Esophagus squamous epithelium (tissue), 5 donors: ENCODE measurements around the gene RNU7-1. TPM values are rescaled to one million over a fixed set of nuclear protein-coding genes. Genes with fewer than 3 reads are reported as not detected.

Source experiments
- DNase-seq: peaks from one replicate; lab custom pipeline; 2025; lab: John Stamatoyannopoulos, UW
- H3K27ac ChIP-seq, 4 donors: fragments of 200-600 bp; sonication (generic); one replicate each; pipeline ENCODE4 v1.5.1; 2016 to 2019; ENCODE audit warnings: mild to moderate bottlenecking in 1 of 4
- H3K27me3 ChIP-seq, 4 donors: fragments of 200-600 bp; sonication (generic); 1 replicate in 3 of 4; 2 replicates in 1 of 4; pipeline versions ENCODE4 v1.5.1 to v1.6.0; 2017 to 2021; ENCODE audit warnings: antibody characterized with exemption in 1 of 4
- H3K36me3 ChIP-seq, 3 donors: fragments of 200-600 bp; sonication (generic); one replicate each; pipeline ENCODE4 v1.5.1; 2016 to 2019
- H3K4me1 ChIP-seq, 3 donors: fragments of 200-600 bp; sonication (generic); one replicate each; pipeline ENCODE4 v1.5.1; 2017 to 2019
- H3K4me3 ChIP-seq, 4 donors: fragments of 200-600 bp; sonication (generic); 1 replicate in 3 of 4; 2 replicates in 1 of 4; pipeline ENCODE4 v1.5.1; 2016 to 2019; ENCODE audit warnings: mild to moderate bottlenecking in 2 of 4, moderate library complexity in 1 of 4
- H3K9me3 ChIP-seq, 3 donors: fragments of 200-600 bp; sonication (generic); one replicate each; pipeline ENCODE4 v1.5.1; 2016 to 2019
- POLR2A ChIP-seq, 4 donors: fragments of 450-650 bp; IDR thresholded peaks; one replicate each; pipeline ENCODE4 v1.6.1; 2017; ENCODE audit warnings: antibody characterized with exemption in 4 of 4, mild to moderate bottlenecking in 4 of 4, moderate library complexity in 3 of 4
- WGBS, 2 donors: methylation state at CpG; one replicate each; pipeline ENCODE4 v1.1.5; 2018; 5-methylcytosine and 5-hydroxymethylcytosine counted together
- intact Hi-C: fragments of 100-400 bp; cut with DNase I; formaldehyde crosslinking; loops from one replicate; pipeline ENCODE4 v1.15.0; 2022
- total RNA-seq, 4 donors: library from RNA; depleted of rRNA; stranded (reverse); fragments of >200 nt; gene quantifications; one replicate each; pipeline ENCODE4 v1.1.0, GENCODE V29; 2016
- TF ChIP-seq, protein P1 (sequence below), 6 experiments: fragments of 450-650 bp in 4 of 6; fragments of 200-600 bp in 2 of 6; sonication (generic) in 2 of 6; IDR thresholded peaks; one replicate each; pipeline ENCODE4 v1.5.1; 2016 to 2019; ENCODE audit warnings: antibody characterized with exemption in 6 of 6, mild to moderate bottlenecking in 4 of 6, moderate library complexity in 4 of 6
- donor health status: DM: yes; HTN: yes; CAD: no.

Gene RNU7-1
- total RNA-seq, 4 donors from 2014 or later: not detected

DNA sequence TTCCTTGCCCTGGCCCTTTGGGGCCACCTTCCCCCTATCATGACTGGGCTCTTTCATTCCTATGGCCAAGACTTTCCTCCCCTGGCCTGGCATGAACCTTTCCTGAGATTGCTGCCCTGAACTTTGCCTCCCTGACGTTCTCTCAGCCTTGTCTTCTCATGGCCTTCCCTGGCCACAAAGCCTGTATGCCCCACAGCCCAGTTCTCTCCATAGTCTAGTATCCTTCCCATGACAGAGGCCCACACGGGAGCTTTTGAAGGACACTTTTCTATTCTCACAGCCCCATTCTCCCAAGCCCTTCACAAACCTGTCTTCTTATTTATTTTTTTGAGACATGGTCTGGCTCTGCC is 4.5 kb upstream of the RNU7-1 start:
- no peak for DNase-seq
- Histone ChIP-seq H3K36me3 (peaks cover 19 to 63% (median 24%) of the 10 kb centered on the region in 3 donors), H3K27me3 (no peaks in the 10 kb centered on the region), H3K9me3 (no peaks in the 10 kb centered on the region), H3K4me1 (peaks cover 26 to 86% (median 33%) of the 10 kb centered on the region in 3 donors), H3K27ac (peak overlapping the region in 2 of 4 donors; percentile 95 to 96), H3K4me3 (no peak overlapping the region)
- TF ChIP-seq, protein P1, sequence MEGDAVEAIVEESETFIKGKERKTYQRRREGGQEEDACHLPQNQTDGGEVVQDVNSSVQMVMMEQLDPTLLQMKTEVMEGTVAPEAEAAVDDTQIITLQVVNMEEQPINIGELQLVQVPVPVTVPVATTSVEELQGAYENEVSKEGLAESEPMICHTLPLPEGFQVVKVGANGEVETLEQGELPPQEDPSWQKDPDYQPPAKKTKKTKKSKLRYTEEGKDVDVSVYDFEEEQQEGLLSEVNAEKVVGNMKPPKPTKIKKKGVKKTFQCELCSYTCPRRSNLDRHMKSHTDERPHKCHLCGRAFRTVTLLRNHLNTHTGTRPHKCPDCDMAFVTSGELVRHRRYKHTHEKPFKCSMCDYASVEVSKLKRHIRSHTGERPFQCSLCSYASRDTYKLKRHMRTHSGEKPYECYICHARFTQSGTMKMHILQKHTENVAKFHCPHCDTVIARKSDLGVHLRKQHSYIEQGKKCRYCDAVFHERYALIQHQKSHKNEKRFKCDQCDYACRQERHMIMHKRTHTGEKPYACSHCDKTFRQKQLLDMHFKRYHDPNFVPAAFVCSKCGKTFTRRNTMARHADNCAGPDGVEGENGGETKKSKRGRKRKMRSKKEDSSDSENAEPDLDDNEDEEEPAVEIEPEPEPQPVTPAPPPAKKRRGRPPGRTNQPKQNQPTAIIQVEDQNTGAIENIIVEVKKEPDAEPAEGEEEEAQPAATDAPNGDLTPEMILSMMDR (IDR thresholded peaks at IDR 0.05): no peak
- TF ChIP-seq POLR2A (IDR thresholded peaks at IDR 0.05): no peak
- WGBS, 2 donors: 72 to 76% methylated on average over 2 of the region's 2 CpGs
- intact Hi-C loops: no loop called here

DNA sequence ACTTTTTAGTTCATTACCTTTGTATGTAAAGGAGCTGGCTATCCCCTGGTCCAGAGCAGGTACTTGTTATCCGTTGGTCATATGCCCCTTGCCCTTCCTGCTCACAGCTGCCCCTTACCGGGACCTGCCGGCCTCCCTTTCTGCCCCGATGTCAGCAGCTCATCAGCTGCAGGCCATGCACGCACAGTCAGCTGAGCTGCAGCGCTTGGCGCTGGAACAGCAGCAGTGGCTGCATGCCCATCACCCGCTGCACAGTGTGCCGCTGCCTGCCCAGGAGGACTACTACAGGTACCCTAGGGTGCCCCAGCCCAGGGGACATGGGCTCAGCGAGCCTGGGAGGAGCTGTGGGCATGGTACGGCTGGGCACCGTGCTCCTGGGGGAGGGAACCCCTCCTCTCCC is 2.3 kb upstream of the RNU7-1 start:
- 40 to 82% methylated on average over 1 to 3 of the region's 12 CpGs for WGBS, 2 donors
- Histone ChIP-seq H3K36me3 (peaks cover 6 to 53% (median 11%) of the 10 kb centered on the region in 3 donors), H3K9me3 (no peaks in the 10 kb centered on the region), H3K4me1 (peaks cover 37 to 86% (median 40%) of the 10 kb centered on the region in 3 donors), H3K27ac (peak overlapping the region in 2 of 4 donors; percentile 11 to 21), H3K4me3 (no peak overlapping the region), H3K27me3 (no peaks in the 10 kb centered on the region)
- intact Hi-C loops: no loop called here
- no peak for DNase-seq
- no peak for TF ChIP-seq POLR2A (IDR thresholded peaks at IDR 0.05)
- TF ChIP-seq, protein P1 (IDR thresholded peaks at IDR 0.05): no peak

DNA sequence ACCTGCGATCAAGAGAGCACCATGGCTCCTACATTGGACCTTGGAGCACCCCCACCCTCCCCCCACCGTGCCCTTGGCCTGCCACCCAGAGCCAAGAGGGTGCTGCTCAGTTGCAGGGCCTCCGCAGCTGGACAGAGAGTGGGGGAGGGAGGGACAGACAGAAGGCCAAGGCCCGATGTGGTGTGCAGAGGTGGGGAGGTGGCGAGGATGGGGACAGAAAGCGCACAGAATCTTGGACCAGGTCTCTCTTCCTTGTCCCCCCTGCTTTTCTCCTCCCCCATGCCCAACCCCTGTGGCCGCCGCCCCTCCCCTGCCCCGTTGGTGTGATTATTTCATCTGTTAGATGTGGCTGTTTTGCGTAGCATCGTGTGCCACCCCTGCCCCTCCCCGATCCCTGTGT is 1.8 kb upstream of the RNU7-1 start:
- no peak for TF ChIP-seq POLR2A (IDR thresholded peaks at IDR 0.05)
- TF ChIP-seq, protein P1 (IDR thresholded peaks at IDR 0.05): no peak
- Histone ChIP-seq H3K9me3 (no peaks in the 10 kb centered on the region), H3K27ac (peak overlapping the region in 2 of 4 donors; percentile 21 to 97), H3K4me1 (peaks cover 34 to 86% (median 42%) of the 10 kb centered on the region in 3 donors), H3K27me3 (no peaks in the 10 kb centered on the region), H3K36me3 (peaks cover 6 to 51% (median 11%) of the 10 kb centered on the region in 3 donors), H3K4me3 (no peak overlapping the region)
- intact Hi-C loops: no loop called here
- 71 to 76% methylated on average over 9 to 10 of the region's 12 CpGs for WGBS, 2 donors
- no peak for DNase-seq

DNA sequence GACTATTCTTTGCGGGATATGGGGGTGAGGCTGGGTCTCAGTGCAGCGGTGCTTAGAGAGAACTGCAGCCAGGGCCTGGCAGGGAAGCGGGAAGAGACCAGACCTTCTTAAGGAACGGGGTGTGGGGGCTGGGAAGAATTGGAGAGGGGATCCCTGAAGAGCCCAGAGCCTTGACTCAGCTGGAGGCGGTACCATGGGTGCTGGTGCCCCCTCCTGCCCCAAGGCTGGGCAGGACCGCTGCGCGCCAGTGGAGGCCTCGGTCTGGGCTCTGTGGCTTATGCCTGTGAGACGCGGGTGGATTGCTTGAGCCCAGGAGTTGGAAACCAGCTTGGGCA is 1.3 kb upstream of the RNU7-1 start:
- H3K4me3 ChIP-seq: no peak overlapping the region
- 78 to 85% methylated on average over 10 to 11 of the region's 11 CpGs for WGBS, 2 donors
- TF ChIP-seq POLR2A (IDR thresholded peaks at IDR 0.05): no peak
- TF ChIP-seq, protein P1 (IDR thresholded peaks at IDR 0.05): no peak
- DNase-seq: no peak
- H3K27ac ChIP-seq: peak overlapping the region; percentile 91 to 98 (median 97)
- no peaks in the 10 kb centered on the region for H3K27me3 ChIP-seq
- peaks cover 6 to 50% (median 11%) of the 10 kb centered on the region in 3 donors for H3K36me3 ChIP-seq
- H3K4me1 ChIP-seq: peaks cover 29 to 86% (median 43%) of the 10 kb centered on the region in 3 donors
- intact Hi-C loops: no loop called here
- H3K9me3 ChIP-seq: no peaks in the 10 kb centered on the region

DNA sequence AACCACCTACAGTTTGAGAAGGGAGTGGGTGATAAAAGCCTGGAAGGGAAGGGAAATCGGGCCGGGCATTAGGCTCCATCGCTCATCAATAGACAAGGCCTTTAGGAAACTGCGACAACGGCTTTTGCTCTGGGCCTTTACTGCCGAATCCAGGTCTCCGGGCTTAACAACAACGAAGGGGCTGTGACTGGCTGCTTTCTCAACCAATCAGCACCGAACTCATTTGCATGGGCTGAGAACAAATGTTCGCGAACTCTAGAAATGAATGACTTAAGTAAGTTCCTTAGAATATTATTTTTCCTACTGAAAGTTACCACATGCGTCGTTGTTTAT is 261 bp upstream of the RNU7-1 start:
- intact Hi-C loops: no loop called here
- DNase-seq: peak; percentile 49

More for the DNA sequence above, 261 bp upstream of the RNU7-1 start:
- Histone ChIP-seq H3K36me3 (peaks cover 6 to 50% (median 11%) of the 10 kb centered on the region in 3 donors), H3K9me3 (no peaks in the 10 kb centered on the region), H3K27me3 (no peaks in the 10 kb centered on the region), H3K4me1 (peaks cover 25 to 81% (median 38%) of the 10 kb centered on the region in 3 donors), H3K27ac (peak overlapping the region; percentile 91 to 98 (median 97)), H3K4me3 (peak overlapping the region; percentile 40 to 77 (median 70))
- 0 to 2% methylated on average over 13 of the region's 13 CpGs for WGBS, 2 donors
- TF ChIP-seq, protein P1 (IDR thresholded peaks at IDR 0.05): no peak
- TF ChIP-seq POLR2A (IDR thresholded peaks at IDR 0.05): no peak
